ENCODE measurements around the gene CALN1.
"Not testable (repeated sequence)": the region's sequence is repeated elsewhere in the genome, so short reads cannot be mapped to it uniquely, and the experiment has no call there.

CALN1 gene

GRCh38 chr7:72412121-72412618 lies at the start of gene CALN1:
CALN1 (minus strand) TSS chr7:72412338.
- not testable (repeated sequence) for DNase-seq (ENCODE audit: low read depth in 2 of 2)

- DNase-seq (ENCODE audit: low read depth in 2 of 2), result no peak
These were observed 41.3 kb upstream of the CALN1 start for GRCh38 chr7:72453471-72453870.

- no peak for DNase-seq (ENCODE audit: low read depth in 2 of 2)
These were observed 35.5 kb upstream of the CALN1 start for GRCh38 chr7:72447465-72448204.

GRCh38 chr7:72446591-72447462 lies 34.7 kb upstream of the CALN1 start:
- no peak for DNase-seq (ENCODE audit: low read depth in 2 of 2)

GRCh38 chr7:72446131-72446530 lies 34.0 kb upstream of the CALN1 start:
- no peak for DNase-seq (ENCODE audit: low read depth in 2 of 2)

- DNase-seq (ENCODE audit: low read depth in 2 of 2), result no peak
These were observed 33.4 kb upstream of the CALN1 start for GRCh38 chr7:72445580-72445979.

- no peak for DNase-seq (ENCODE audit: low read depth in 2 of 2)
These were observed 32.9 kb upstream of the CALN1 start for GRCh38 chr7:72445075-72445474.

- DNase-seq (ENCODE audit: low read depth in 2 of 2), result no peak
These were observed 32.1 kb upstream of the CALN1 start for GRCh38 chr7:72444026-72444776.

- no peak for DNase-seq (ENCODE audit: low read depth in 2 of 2)
These were observed 29.7 kb upstream of the CALN1 start for GRCh38 chr7:72441791-72442190.

GRCh38 chr7:72438491-72438890 lies 26.4 kb upstream of the CALN1 start:
- no peak for DNase-seq (ENCODE audit: low read depth in 2 of 2)

- no peak for DNase-seq (ENCODE audit: low read depth in 2 of 2)
These were observed 25.5 kb upstream of the CALN1 start for GRCh38 chr7:72437610-72438009.

GRCh38 chr7:72437061-72437585 lies 25.0 kb upstream of the CALN1 start:
- no peak for DNase-seq (ENCODE audit: low read depth in 2 of 2)

GRCh38 chr7:72435925-72436480 lies 23.9 kb upstream of the CALN1 start:
- DNase-seq (ENCODE audit: low read depth in 2 of 2), result no peak

GRCh38 chr7:72435366-72435765 lies 23.2 kb upstream of the CALN1 start:
- no peak for DNase-seq (ENCODE audit: low read depth in 2 of 2)

- no peak for DNase-seq (ENCODE audit: low read depth in 2 of 2)
These were observed 18.4 kb upstream of the CALN1 start for GRCh38 chr7:72430531-72430930.

- no peak for DNase-seq (ENCODE audit: low read depth in 2 of 2)
These were observed 17.2 kb upstream of the CALN1 start for GRCh38 chr7:72429316-72429715.

GRCh38 chr7:72416846-72417245 lies 4.7 kb upstream of the CALN1 start:
- DNase-seq (ENCODE audit: low read depth in 2 of 2), result no peak

- DNase-seq (ENCODE audit: low read depth in 2 of 2), result no peak
These were observed 3.4 kb upstream of the CALN1 start for GRCh38 chr7:72415586-72415985.

GRCh38 chr7:72413886-72414285 lies 1.7 kb upstream of the CALN1 start:
- no peak for DNase-seq (ENCODE audit: low read depth in 2 of 2)

- DNase-seq (ENCODE audit: low read depth in 2 of 2), result no peak
These were observed 1.2 kb upstream of the CALN1 start for GRCh38 chr7:72413290-72413689.

- no peak for DNase-seq (ENCODE audit: low read depth in 2 of 2)
These were observed 719 bp downstream of the CALN1 start for GRCh38 chr7:72411419-72411818.

- DNase-seq (ENCODE audit: low read depth in 2 of 2), result no peak
These were observed 2.5 kb downstream of the CALN1 start for GRCh38 chr7:72409638-72410015.
